Caco-2 (cell line): ENCODE results near the gene ME3. TPM values are rescaled to one million over a fixed set of nuclear protein-coding genes. Genes with fewer than 3 reads are reported as not detected.

Source experiments
- BruUV-seq: library from RNA; stranded (reverse); fragments of 400-500 nt; replicated peaks from 2 replicates; lab custom pipeline; 2021; lab: Mats Ljungman, UMichigan
- CTCF ChIA-PET: fragments of 300-600 bp; sonication (Branson Sonifier 250); formaldehyde crosslinking; loops from one replicate; lab custom pipeline; 2022; ENCODE audit warnings: antibody characterized with exemption; lab: Charles Lee
- POLR2A ChIA-PET: fragments of 300-600 bp; sonication (Branson Sonifier 250); formaldehyde crosslinking; loops from one replicate; lab custom pipeline; 2022; ENCODE audit warnings: antibody characterized with exemption; lab: Charles Lee
- DNase-seq, 2 experiments: peaks; one replicate each; pipeline versions ENCODE4 v3.0.0 to v3.0.0-alpha.2; 2020 to 2022
- H3K27me3 ChIP-seq: replicated peaks from 2 replicates; pipeline ENCODE4 v1.6.0; 2011; ENCODE audit warnings: low read length; ENCODE audit not compliant: control insufficient read depth, insufficient read depth
- H3K36me3 ChIP-seq: 2 replicates; pipeline ENCODE4 v1.5.1; 2011; ENCODE audit warnings: low read length; ENCODE audit not compliant: control insufficient read depth, insufficient read depth
- H3K4me1 ChIP-seq: fragments of 250-450 bp; sonication (Bioruptor Pico); 2 replicates; pipeline ENCODE4 v1.5.1; 2020; ENCODE audit warnings: mild to moderate bottlenecking
- H3K4me3 ChIP-seq: 2 replicates; pipeline ENCODE4 v1.5.1; 2011; ENCODE audit warnings: low read depth, mild to moderate bottlenecking, control low read depth, low read length
- H3K9me3 ChIP-seq: fragments of 250-450 bp; sonication (Bioruptor Pico); 2 replicates; pipeline ENCODE4 v1.5.1; 2020; ENCODE audit warnings: mild to moderate bottlenecking, moderate library complexity
- H3K27ac Mint-ChIP-seq: one replicate; pipeline ENCODE4 v1.8.0; 2022; ENCODE audit warnings: mixed read lengths; ENCODE audit not compliant: unreplicated experiment
- H3K27me3 Mint-ChIP-seq: one replicate; pipeline ENCODE4 v1.8.0; 2022; ENCODE audit warnings: mixed read lengths; ENCODE audit not compliant: insufficient read depth, unreplicated experiment
- H3K36me3 Mint-ChIP-seq: one replicate; pipeline ENCODE4 v1.8.0; 2022; ENCODE audit warnings: mild to moderate bottlenecking, mixed read lengths; ENCODE audit not compliant: insufficient read depth, unreplicated experiment
- H3K4me1 Mint-ChIP-seq: one replicate; pipeline ENCODE4 v1.8.0; 2022; ENCODE audit warnings: low read depth, mixed read lengths; ENCODE audit not compliant: unreplicated experiment
- H3K4me3 Mint-ChIP-seq: one replicate; pipeline ENCODE4 v1.8.0; 2022; ENCODE audit warnings: mild to moderate bottlenecking, moderate library complexity, mixed read lengths; ENCODE audit not compliant: unreplicated experiment
- H3K9me3 Mint-ChIP-seq: one replicate; pipeline ENCODE4 v1.8.0; 2022; ENCODE audit warnings: mixed read lengths; ENCODE audit not compliant: unreplicated experiment
- CTCF ChIP-seq, 2 experiments: fragments of 200-600 bp in 1 of 2; IDR thresholded peaks; 1 replicate in 1 of 2; 2 replicates in 1 of 2; pipeline versions ENCODE4 v1.5.1 to v1.8.0; 2011 to 2022; ENCODE audit warnings: antibody characterized with exemption in 1 of 2, control low read depth in 1 of 2, inconsistent platforms in 1 of 2, low read depth in 1 of 2, low read length in 1 of 2, mild to moderate bottlenecking in 1 of 2, moderate library complexity in 1 of 2; ENCODE audit not compliant: insufficient read depth in 1 of 2, severe bottlenecking in 1 of 2, unreplicated experiment in 1 of 2
- intact Hi-C: fragments of 100-400 bp; cut with micrococcal nuclease; formaldehyde crosslinking; loops from one replicate; pipeline ENCODE4 v1.10.0; 2022; ENCODE audit not compliant: unreplicated experiment
- total RNA-seq: library from RNA; stranded (reverse); gene quantifications from 2 replicates; pipeline ENCODE4 v1.2.3, GENCODE V29; 2022

Gene ME3
- total RNA-seq, 1 experiment from 2014 or later = 32.8 TPM

DNA sequence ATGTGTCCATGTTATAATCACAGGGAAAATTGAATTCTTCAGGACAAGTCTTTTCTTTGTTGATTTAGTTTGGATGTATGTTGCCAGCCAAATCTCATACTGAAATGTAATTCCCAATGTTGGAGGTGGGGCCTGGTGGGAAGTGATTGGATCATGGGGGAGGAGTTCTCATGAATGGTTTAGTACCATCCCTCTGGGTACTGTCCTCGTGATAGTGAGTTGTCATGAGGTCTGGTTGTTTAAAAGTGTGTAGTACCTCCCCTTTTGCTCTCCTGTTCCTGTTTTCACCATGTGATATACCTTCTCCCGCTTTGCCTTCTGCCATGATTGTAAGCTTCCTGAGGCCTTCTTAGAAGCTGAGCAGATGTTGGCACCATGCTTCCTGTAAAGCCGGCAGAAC lies 197.4 kb downstream of the ME3 start:
- no TSS peak for BruUV-seq
- H3K27ac Mint-ChIP-seq = no peak overlapping the region
- intact Hi-C loops = no loop called here

GRCh38 chr11:86473991-86474833 lies 198.2 kb downstream of the ME3 start:
- intact Hi-C loops = no loop called here
- ChIA-PET CTCF (no interaction called here), POLR2A (no interaction called here)
- no peaks in the 10 kb centered on the region for H3K27me3 Mint-ChIP-seq
- H3K27ac Mint-ChIP-seq = no peak overlapping the region
- H3K9me3 ChIP-seq = no peaks in the 10 kb centered on the region; the same call in 1 of the 2 replicates
- no peaks in the 10 kb centered on the region for H3K36me3 ChIP-seq
- H3K27me3 ChIP-seq = no peaks in the 10 kb centered on the region
- peak in 1 of 2 experiments; percentile 28 for DNase-seq
- peaks cover 64% of the 10 kb centered on the region for H3K4me1 ChIP-seq
- no peak for TF ChIP-seq CTCF (IDR thresholded peaks at IDR 0.05; ENCODE audit: insufficient read depth in 1 of 2, low read depth in 1 of 2, low read length in 1 of 2, severe bottlenecking in 1 of 2, unreplicated experiment in 1 of 2)
- H3K9me3 Mint-ChIP-seq = no peaks in the 10 kb centered on the region
- no peak overlapping the region for H3K4me3 ChIP-seq
- H3K4me1 Mint-ChIP-seq = peaks cover 64% of the 10 kb centered on the region
- no peak overlapping the region for H3K4me3 Mint-ChIP-seq
- no TSS peak for BruUV-seq
- H3K36me3 Mint-ChIP-seq = peaks cover 4% of the 10 kb centered on the region

More for the DNA sequence above, 197.4 kb downstream of the ME3 start:
- H3K4me3 ChIP-seq = no peak overlapping the region
- no peaks in the 10 kb centered on the region for H3K27me3 Mint-ChIP-seq
- no peak for TF ChIP-seq CTCF (IDR thresholded peaks at IDR 0.05; ENCODE audit: insufficient read depth in 1 of 2, low read depth in 1 of 2, low read length in 1 of 2, severe bottlenecking in 1 of 2, unreplicated experiment in 1 of 2)
- peak in 1 of 2 experiments; percentile 3 for DNase-seq
- no peaks in the 10 kb centered on the region for H3K9me3 Mint-ChIP-seq
- no peak overlapping the region for H3K4me3 Mint-ChIP-seq
- POLR2A ChIA-PET = no interaction called here
- H3K4me1 ChIP-seq = peaks cover 56% of the 10 kb centered on the region
- CTCF ChIA-PET = interaction anchor here (1.2 to 1.3 kb wide), 2 partner anchors 9 to 97 kb away, joined by 3 to 4 read pairs; no protein-coding TSS in a partner anchor
- H3K27me3 ChIP-seq = no peaks in the 10 kb centered on the region
- peaks cover 9% of the 10 kb centered on the region for H3K36me3 Mint-ChIP-seq
- no peaks in the 10 kb centered on the region for H3K36me3 ChIP-seq
- peaks cover 56% of the 10 kb centered on the region for H3K4me1 Mint-ChIP-seq
- no peaks in the 10 kb centered on the region; the same call in 1 of the 2 replicates for H3K9me3 ChIP-seq

DNA sequence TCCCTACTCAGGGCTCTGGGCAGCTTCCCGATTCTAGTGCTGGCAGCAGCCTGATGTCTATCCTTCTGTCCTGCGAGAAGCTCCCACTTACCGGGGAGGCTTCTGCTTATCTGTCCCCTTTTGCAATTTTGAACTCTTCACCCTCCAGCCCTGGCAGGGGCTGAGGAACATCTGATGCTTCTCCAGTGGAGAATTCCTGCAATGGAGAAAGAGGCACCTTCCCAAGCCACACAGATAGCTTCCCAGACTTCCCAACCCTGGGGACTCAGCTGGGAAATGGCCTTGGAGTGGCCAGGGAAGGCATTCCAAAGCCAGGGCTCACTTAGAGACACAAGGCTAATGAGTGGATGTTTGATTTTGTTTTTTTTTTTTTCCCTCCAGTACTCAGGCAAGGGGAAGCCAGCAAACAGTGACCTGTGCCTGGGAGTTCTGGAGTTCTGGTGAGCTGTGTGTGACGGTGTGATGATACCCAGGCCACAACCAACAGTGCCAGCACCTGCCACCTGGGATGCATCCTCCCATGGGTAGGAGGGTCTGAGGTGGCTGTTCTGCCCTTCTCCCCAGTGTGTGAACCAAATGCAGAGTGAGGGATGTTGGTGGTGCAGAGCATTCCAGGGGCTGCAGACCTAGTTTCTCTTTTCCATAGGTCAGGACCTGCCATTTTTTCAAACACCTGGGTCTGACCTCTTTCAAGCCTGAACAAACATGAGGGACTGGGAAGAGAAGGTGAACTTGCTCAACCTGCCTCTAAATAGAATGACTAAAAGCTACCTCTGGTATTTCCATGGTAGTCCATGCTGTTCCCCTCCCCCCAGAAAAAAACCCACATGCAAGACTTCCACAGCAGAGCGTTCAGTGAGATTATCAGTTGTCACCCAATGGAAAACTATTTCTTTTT lies 202.7 kb downstream of the ME3 start:
- TF ChIP-seq CTCF (IDR thresholded peaks at IDR 0.05; ENCODE audit: insufficient read depth in 1 of 2, low read depth in 1 of 2, low read length in 1 of 2, severe bottlenecking in 1 of 2, unreplicated experiment in 1 of 2) = no peak
- CTCF ChIA-PET = interaction anchor here (0.8 to 2.5 kb wide), 10 partner anchors 13 to 395 kb away, joined by 3 to 12 read pairs (median 4); no protein-coding TSS in a partner anchor
- H3K36me3 Mint-ChIP-seq = peaks cover 4% of the 10 kb centered on the region

More for the DNA sequence above, 202.7 kb downstream of the ME3 start:
- intact Hi-C loops = loop anchor here (1.0 kb wide), 6 partner anchors 15 to 343 kb away; no protein-coding TSS in a partner anchor
- Histone ChIP-seq H3K4me3 (no peak overlapping the region), H3K4me1 (peaks cover 44% of the 10 kb centered on the region), H3K36me3 (no peaks in the 10 kb centered on the region), H3K27me3 (no peaks in the 10 kb centered on the region), H3K9me3 (no peaks in the 10 kb centered on the region)
- Mint-ChIP-seq H3K27me3 (no peaks in the 10 kb centered on the region), H3K4me1 (peaks cover 58% of the 10 kb centered on the region), H3K27ac (peak overlapping the region; percentile 70), H3K4me3 (peak overlapping the region; percentile 36), H3K9me3 (no peaks in the 10 kb centered on the region)
- BruUV-seq = TSS peak; percentile 78
- POLR2A ChIA-PET = interaction anchor here (1.2 to 2.9 kb wide), 2 partner anchors 14 to 50 kb away, joined by 3 to 23 read pairs; no protein-coding TSS in a partner anchor
- DNase-seq = peak; percentile 89 to 91
